ENCODE data around the gene MMD. TPM values are rescaled to one million over a fixed set of nuclear protein-coding genes. Genes with fewer than 3 reads are reported as not detected.
"Not testable (repeated sequence)": the region's sequence is repeated elsewhere in the genome, so short reads cannot be mapped to it uniquely, and the experiment has no call there.

MMD gene
- total RNA-seq, 1 donor from 2014 or later = 45.5 TPM

DNA sequence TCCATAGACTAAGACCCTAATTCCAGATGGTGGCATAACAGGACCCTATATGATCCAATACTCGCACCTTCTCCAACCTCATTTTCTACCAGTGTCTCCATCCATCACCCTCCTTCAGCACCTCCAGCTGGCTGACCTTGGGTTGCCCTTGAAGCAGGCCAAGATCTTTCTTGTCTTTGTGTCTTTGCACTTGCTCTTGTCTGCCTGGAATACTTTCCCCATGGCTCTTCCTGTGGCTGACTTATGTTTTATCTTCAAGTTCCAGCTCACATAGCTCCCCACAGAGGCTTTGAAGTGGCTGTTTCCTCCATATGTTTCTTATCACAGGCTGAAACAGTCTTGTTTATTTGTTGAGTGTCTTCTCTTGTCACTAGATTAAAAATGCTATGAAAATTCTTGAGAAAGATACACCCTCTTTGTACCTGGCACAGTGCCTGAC lies 29.6 kb upstream of the MMD start:
- Mint-ChIP-seq H3K36me3 (ENCODE audit: low read depth) (no peaks in the 10 kb centered on the region), H3K9me3 (no peaks in the 10 kb centered on the region), H3K4me3 (no peak overlapping the region), H3K4me1 (peaks cover 4% of the 10 kb centered on the region), H3K27ac (no peak overlapping the region), H3K27me3 (peaks cover 10% of the 10 kb centered on the region)
- DNase-seq = no peak
- ChIA-PET CTCF (no interaction called here), POLR2A (no interaction called here)
- ATAC-seq (ENCODE audit: low read depth) = no peak
- intact Hi-C loops (cut with micrococcal nuclease) = no loop called here
- TF ChIP-seq, protein P1, sequence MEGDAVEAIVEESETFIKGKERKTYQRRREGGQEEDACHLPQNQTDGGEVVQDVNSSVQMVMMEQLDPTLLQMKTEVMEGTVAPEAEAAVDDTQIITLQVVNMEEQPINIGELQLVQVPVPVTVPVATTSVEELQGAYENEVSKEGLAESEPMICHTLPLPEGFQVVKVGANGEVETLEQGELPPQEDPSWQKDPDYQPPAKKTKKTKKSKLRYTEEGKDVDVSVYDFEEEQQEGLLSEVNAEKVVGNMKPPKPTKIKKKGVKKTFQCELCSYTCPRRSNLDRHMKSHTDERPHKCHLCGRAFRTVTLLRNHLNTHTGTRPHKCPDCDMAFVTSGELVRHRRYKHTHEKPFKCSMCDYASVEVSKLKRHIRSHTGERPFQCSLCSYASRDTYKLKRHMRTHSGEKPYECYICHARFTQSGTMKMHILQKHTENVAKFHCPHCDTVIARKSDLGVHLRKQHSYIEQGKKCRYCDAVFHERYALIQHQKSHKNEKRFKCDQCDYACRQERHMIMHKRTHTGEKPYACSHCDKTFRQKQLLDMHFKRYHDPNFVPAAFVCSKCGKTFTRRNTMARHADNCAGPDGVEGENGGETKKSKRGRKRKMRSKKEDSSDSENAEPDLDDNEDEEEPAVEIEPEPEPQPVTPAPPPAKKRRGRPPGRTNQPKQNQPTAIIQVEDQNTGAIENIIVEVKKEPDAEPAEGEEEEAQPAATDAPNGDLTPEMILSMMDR (IDR thresholded peaks at IDR 0.05) = no peak

DNA sequence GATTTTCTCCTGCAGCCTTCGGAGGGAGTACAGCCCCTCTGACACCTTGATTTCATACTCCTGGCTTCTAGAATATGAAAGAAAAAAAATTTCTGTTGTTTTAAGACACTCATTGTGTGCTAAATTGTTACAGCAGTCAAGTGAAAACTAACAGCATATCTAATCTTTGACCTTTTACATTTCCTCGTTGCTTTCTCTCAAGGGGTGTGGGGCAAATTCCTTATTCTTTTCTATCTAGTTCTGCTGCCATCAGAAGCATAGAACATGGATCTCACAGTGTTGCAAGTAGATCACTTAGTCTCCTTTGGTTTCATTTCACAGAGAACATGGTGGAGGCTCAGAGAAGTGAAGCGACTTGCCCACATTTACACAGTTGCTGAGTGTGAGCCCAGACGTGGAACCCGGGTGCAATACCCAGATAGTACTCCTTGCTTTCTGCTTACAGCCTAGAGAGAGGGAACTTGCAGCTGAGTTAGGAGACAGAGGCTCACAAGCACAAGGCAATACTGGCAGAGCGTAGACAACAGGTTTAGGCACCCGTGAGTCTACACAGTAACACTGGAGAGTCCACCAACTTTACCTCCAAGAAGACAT lies 28.7 kb upstream of the MMD start:
- Mint-ChIP-seq H3K9me3 (no peaks in the 10 kb centered on the region), H3K4me1 (peaks cover 12% of the 10 kb centered on the region), H3K27ac (no peak overlapping the region), H3K27me3 (peaks cover 8% of the 10 kb centered on the region), H3K36me3 (ENCODE audit: low read depth) (no peaks in the 10 kb centered on the region), H3K4me3 (no peak overlapping the region)
- no peak for ATAC-seq (ENCODE audit: low read depth)
- CTCF ChIA-PET = no interaction called here
- DNase-seq = no peak
- intact Hi-C loops (cut with micrococcal nuclease) = no loop called here
- POLR2A ChIA-PET = no interaction called here
- TF ChIP-seq, protein P1 (IDR thresholded peaks at IDR 0.05) = no peak

DNA sequence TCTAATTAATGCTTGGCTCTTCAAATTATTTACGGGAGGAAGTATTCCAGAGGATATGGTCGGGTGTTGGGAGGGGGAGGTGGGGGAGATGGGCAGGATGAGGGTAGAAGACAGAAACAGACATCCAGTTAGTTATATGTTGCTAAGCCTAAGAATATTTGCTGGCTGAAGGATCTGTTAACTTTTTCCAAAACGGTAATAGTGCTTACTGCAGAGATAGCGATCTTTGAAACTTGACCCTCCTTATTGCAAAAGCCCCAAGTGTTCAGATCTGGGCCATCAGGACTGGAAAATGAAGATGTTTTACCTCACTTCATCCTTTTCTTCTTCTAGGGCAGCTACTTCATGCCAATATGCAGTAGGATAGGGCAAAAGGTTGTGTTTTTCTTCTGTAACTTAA lies 27.0 kb upstream of the MMD start:
- H3K4me1 Mint-ChIP-seq = peaks cover 27% of the 10 kb centered on the region
- ATAC-seq (ENCODE audit: low read depth) = no peak
- CTCF ChIA-PET = interaction anchor here (1.1 kb wide), 1 partner anchor 154 kb away, joined by 3 read pairs; no protein-coding TSS in a partner anchor
- TF ChIP-seq, protein P1 (IDR thresholded peaks at IDR 0.05) = no peak
- peaks cover 4% of the 10 kb centered on the region for H3K27me3 Mint-ChIP-seq
- no peaks in the 10 kb centered on the region for H3K36me3 Mint-ChIP-seq (ENCODE audit: low read depth)
- no peak overlapping the region for H3K27ac Mint-ChIP-seq
- DNase-seq = no peak
- no peak overlapping the region for H3K4me3 Mint-ChIP-seq
- intact Hi-C loops (cut with micrococcal nuclease) = no loop called here
- no peaks in the 10 kb centered on the region for H3K9me3 Mint-ChIP-seq
- POLR2A ChIA-PET = interaction anchor here (0.6 kb wide), 1 partner anchor 26 kb away, joined by 3 read pairs; no protein-coding TSS in a partner anchor

DNA sequence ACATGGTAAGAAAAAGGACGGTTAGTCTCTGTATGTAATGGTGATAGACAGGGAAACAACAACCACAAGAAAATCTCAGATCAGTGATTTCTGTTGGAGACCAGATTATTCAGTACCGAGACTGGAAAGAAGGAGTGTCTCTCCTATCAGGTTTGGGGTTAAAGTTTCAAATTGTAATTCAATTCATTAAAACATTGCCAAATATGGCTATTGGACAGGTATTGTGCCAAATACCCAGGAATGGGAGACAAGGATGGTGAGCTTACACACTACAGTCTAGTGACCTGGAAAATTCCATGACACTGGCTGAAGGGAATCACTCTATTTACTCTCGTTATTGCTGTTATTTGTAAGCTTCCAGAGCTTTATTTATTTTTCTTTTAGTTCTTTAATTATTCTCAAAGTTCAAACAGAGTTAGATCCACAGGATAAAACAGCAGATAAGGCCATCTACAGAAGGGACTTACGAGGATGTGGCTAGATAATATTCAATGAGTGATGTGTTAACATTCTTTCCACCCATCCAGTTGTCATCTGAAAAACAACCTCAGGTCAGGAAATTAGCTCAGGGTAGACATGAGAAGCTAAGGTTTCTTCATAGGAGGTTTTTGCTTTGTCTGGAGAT lies 25.1 kb upstream of the MMD start:
- DNase-seq (no peak), ATAC-seq (ENCODE audit: low read depth) (no peak)
- no peak overlapping the region for H3K4me3 Mint-ChIP-seq
- POLR2A ChIA-PET = interaction anchor here (1.2 to 2.8 kb wide), 3 partner anchors 10 to 26 kb away, joined by 3 to 14 read pairs (median 14); partner anchors contain the start of gene MMD
- H3K27ac Mint-ChIP-seq = no peak overlapping the region
- TF ChIP-seq, protein P1 (IDR thresholded peaks at IDR 0.05) = no peak
- no peaks in the 10 kb centered on the region for H3K36me3 Mint-ChIP-seq (ENCODE audit: low read depth)
- peaks cover 28% of the 10 kb centered on the region for H3K4me1 Mint-ChIP-seq
- H3K9me3 Mint-ChIP-seq = no peaks in the 10 kb centered on the region
- intact Hi-C loops (cut with micrococcal nuclease) = loop anchor here (1.0 kb wide), 1 partner anchor 13 kb away; no protein-coding TSS in a partner anchor
- CTCF ChIA-PET = interaction anchor here (0.8 to 1.0 kb wide), 2 partner anchors 11 to 67 kb away, joined by 3 read pairs; no protein-coding TSS in a partner anchor
- peaks cover 4% of the 10 kb centered on the region for H3K27me3 Mint-ChIP-seq

DNA sequence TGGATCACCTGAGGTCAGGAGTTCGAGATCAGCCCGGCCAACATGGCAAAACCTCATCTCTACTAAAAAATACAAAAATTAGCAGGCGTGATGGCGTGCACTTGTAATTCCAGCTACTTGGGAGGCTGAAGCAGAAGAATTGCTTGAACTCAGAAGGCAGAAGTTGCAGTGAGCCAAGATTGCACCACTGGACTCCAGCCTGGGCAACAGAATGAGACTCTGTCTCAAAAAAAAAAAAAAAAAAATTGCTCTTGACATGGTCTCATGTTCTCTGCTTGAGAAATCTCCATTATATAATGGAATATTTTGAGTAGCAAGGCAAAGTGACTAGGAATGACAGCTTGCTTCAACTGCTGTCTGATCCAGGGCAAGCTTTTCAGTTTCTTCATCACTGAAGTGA lies 24.4 kb upstream of the MMD start:
- intact Hi-C loops (cut with micrococcal nuclease) = loop anchor here (1.0 kb wide), 1 partner anchor 13 kb away; no protein-coding TSS in a partner anchor
- H3K27me3 Mint-ChIP-seq; DNase-seq; H3K9me3 Mint-ChIP-seq; H3K4me3 Mint-ChIP-seq; ATAC-seq (ENCODE audit: low read depth); H3K36me3 Mint-ChIP-seq (ENCODE audit: low read depth): not testable (repeated sequence)
- Mint-ChIP-seq H3K27ac (peak overlapping the region; percentile 92), H3K4me1 (peaks cover 29% of the 10 kb centered on the region)
- ChIA-PET CTCF (interaction anchor here (1.0 kb wide), 1 partner anchor 12 kb away, joined by 3 read pairs; no protein-coding TSS in a partner anchor), POLR2A (interaction anchor here (0.6 to 2.8 kb wide), 5 partner anchors 9 to 238 kb away, joined by 3 to 14 read pairs (median 4); partner anchors contain the start of gene MMD)
